ENCODE data around the gene NT5C1A. TPM values are rescaled to one million over a fixed set of nuclear protein-coding genes. Genes with fewer than 3 reads are reported as not detected.

NT5C1A gene
- total RNA-seq, 2 experiments from 2014 or later, result not detected

GRCh38 chr1:39652105-39652504 lies 19.8 kb downstream of the NT5C1A start:
- no TSS peak for BruUV-seq (replicated peaks)
- Histone ChIP-seq H4K20me1 (ENCODE audit: insufficient read depth, low read length) (no peaks in the 10 kb centered on the region), H3K27ac (ENCODE audit: low read depth, low read length, poor library complexity, severe bottlenecking) (no peak overlapping the region), H3K36me3 (ENCODE audit: insufficient read depth, low read length) (no peaks in the 10 kb centered on the region), H3K4me1 (ENCODE audit: insufficient read depth, low read length, poor library complexity, severe bottlenecking) (no peaks in the 10 kb centered on the region), H3K4me3 (ENCODE audit: low read depth, low read length, poor library complexity, severe bottlenecking) (no peak overlapping the region), H3K4me2 (ENCODE audit: low read length) (no peak overlapping the region), H3K79me2 (ENCODE audit: insufficient read depth, low read depth, low read length) (no peaks in the 10 kb centered on the region), H3K9me3 (ENCODE audit: low read length) (no peaks in the 10 kb centered on the region), H2AFZ (ENCODE audit: low read length) (no peak overlapping the region), H3K9me2 (ENCODE audit: insufficient read depth, low read length) (no peaks in the 10 kb centered on the region)
- no peak for DNase-seq (ENCODE audit: low spot score)
- TF ChIP-seq EZH2phosphoT487 (IDR thresholded peaks at IDR 0.05; ENCODE audit: borderline replicate concordance, low read depth, low read length) (no peak), CTCF (conservative IDR thresholded peaks at IDR 0.05; ENCODE audit: low read length) (no peak)
- POLR2A ChIA-PET, result no interaction called here
- intact Hi-C loops (cut with micrococcal nuclease; ENCODE audit: unreplicated experiment), result no loop called here
- CTCF ChIA-PET (ENCODE audit: unreplicated experiment), result no interaction called here

- no peak for DNase-seq (ENCODE audit: low spot score)
- H3K4me3 ChIP-seq (ENCODE audit: low read depth, low read length, poor library complexity, severe bottlenecking), result no peak overlapping the region
- no TSS peak for BruUV-seq (replicated peaks)
- peaks cover 8% of the 10 kb centered on the region for H3K4me1 ChIP-seq (ENCODE audit: insufficient read depth, low read length, poor library complexity, severe bottlenecking)
- no peak overlapping the region for H3K4me2 ChIP-seq (ENCODE audit: low read length)
- CTCF ChIA-PET (ENCODE audit: unreplicated experiment), result no interaction called here
- H3K27ac ChIP-seq (ENCODE audit: low read depth, low read length, poor library complexity, severe bottlenecking), result no peak overlapping the region
- no peak for TF ChIP-seq EZH2phosphoT487 (IDR thresholded peaks at IDR 0.05; ENCODE audit: borderline replicate concordance, low read depth, low read length)
- no peak for TF ChIP-seq CTCF (conservative IDR thresholded peaks at IDR 0.05; ENCODE audit: low read length)
- no peaks in the 10 kb centered on the region for H3K36me3 ChIP-seq (ENCODE audit: insufficient read depth, low read length)
- intact Hi-C loops (cut with micrococcal nuclease; ENCODE audit: unreplicated experiment), result no loop called here
- H3K9me2 ChIP-seq (ENCODE audit: insufficient read depth, low read length), result no peaks in the 10 kb centered on the region
- POLR2A ChIA-PET, result no interaction called here
- no peak overlapping the region for H2AFZ ChIP-seq (ENCODE audit: low read length)
- H4K20me1 ChIP-seq (ENCODE audit: insufficient read depth, low read length), result no peaks in the 10 kb centered on the region
- H3K9me3 ChIP-seq (ENCODE audit: low read length), result no peaks in the 10 kb centered on the region
- H3K79me2 ChIP-seq (ENCODE audit: insufficient read depth, low read depth, low read length), result no peaks in the 10 kb centered on the region
Observed at GRCh38 chr1:39650431-39650830, 21.5 kb downstream of the NT5C1A start.

- Histone ChIP-seq H3K27ac (ENCODE audit: low read depth, low read length, poor library complexity, severe bottlenecking) (no peak overlapping the region), H3K4me3 (ENCODE audit: low read depth, low read length, poor library complexity, severe bottlenecking) (no peak overlapping the region), H4K20me1 (ENCODE audit: insufficient read depth, low read length) (no peaks in the 10 kb centered on the region), H2AFZ (ENCODE audit: low read length) (no peak overlapping the region), H3K9me3 (ENCODE audit: low read length) (no peaks in the 10 kb centered on the region), H3K4me2 (ENCODE audit: low read length) (no peak overlapping the region), H3K79me2 (ENCODE audit: insufficient read depth, low read depth, low read length) (no peaks in the 10 kb centered on the region), H3K4me1 (ENCODE audit: insufficient read depth, low read length, poor library complexity, severe bottlenecking) (peaks cover 8% of the 10 kb centered on the region), H3K36me3 (ENCODE audit: insufficient read depth, low read length) (no peaks in the 10 kb centered on the region), H3K9me2 (ENCODE audit: insufficient read depth, low read length) (no peaks in the 10 kb centered on the region)
- DNase-seq (ENCODE audit: low spot score), result no peak
- CTCF ChIA-PET (ENCODE audit: unreplicated experiment), result no interaction called here
- TF ChIP-seq EZH2phosphoT487 (IDR thresholded peaks at IDR 0.05; ENCODE audit: borderline replicate concordance, low read depth, low read length) (no peak), CTCF (conservative IDR thresholded peaks at IDR 0.05; ENCODE audit: low read length) (no peak)
- BruUV-seq (replicated peaks), result no TSS peak
- intact Hi-C loops (cut with micrococcal nuclease; ENCODE audit: unreplicated experiment), result no loop called here
- POLR2A ChIA-PET, result no interaction called here
Observed at GRCh38 chr1:39649636-39650185, 22.2 kb downstream of the NT5C1A start.

Measured in OCI-LY7 (cell line).